KMS-11 (cell line): ENCODE results near the gene AKAP5.
"Not testable (repeated sequence)": the region's sequence is repeated elsewhere in the genome, so short reads cannot be mapped to it uniquely, and the experiment has no call there.

ENCODE experiments used
- H2AFZ ChIP-seq: fragments of 200-600 bp; sonication (generic); 2 replicates; pipeline ENCODE4 v1.6.1; 2016; ENCODE audit warnings: antibody characterized with exemption, mixed run types, low read depth
- H3K27ac ChIP-seq: fragments of 200-600 bp; sonication (generic); 2 replicates; pipeline ENCODE4 v1.6.1; 2016; ENCODE audit warnings: mild to moderate bottlenecking, mixed run types
- H3K27me3 ChIP-seq: fragments of 200-600 bp; sonication (generic); 2 replicates; pipeline ENCODE4 v1.6.1; 2017; ENCODE audit warnings: mild to moderate bottlenecking, low read depth, mixed run types, moderate library complexity; ENCODE audit not compliant: insufficient read depth
- H3K36me3 ChIP-seq: fragments of 200-600 bp; sonication (generic); 2 replicates; pipeline ENCODE4 v1.6.1; 2017; ENCODE audit warnings: mild to moderate bottlenecking, mixed run types; ENCODE audit not compliant: insufficient read depth
- H3K4me1 ChIP-seq: fragments of 200-600 bp; sonication (generic); 2 replicates; pipeline ENCODE4 v1.6.1; 2016; ENCODE audit warnings: mild to moderate bottlenecking, low read depth, mixed run types; ENCODE audit not compliant: poor library complexity, severe bottlenecking
- H3K4me2 ChIP-seq: fragments of 200-600 bp; sonication (generic); 2 replicates; pipeline ENCODE4 v1.7.0; 2016; ENCODE audit warnings: mild to moderate bottlenecking, mixed run types
- H3K4me3 ChIP-seq: fragments of 200-600 bp; sonication (generic); IDR thresholded peaks from 2 replicates; pipeline ENCODE4 v1.6.1; 2017; ENCODE audit warnings: low read depth, low read length, mixed read lengths; ENCODE audit not compliant: insufficient read depth
- H3K79me2 ChIP-seq: fragments of 200-600 bp; sonication (generic); 2 replicates; pipeline ENCODE4 v1.6.1; 2016; ENCODE audit warnings: low read depth, mixed run types; ENCODE audit not compliant: insufficient read depth
- H3K9ac ChIP-seq: fragments of 200-600 bp; sonication (generic); 2 replicates; pipeline ENCODE4 v1.6.1; 2016; ENCODE audit warnings: mild to moderate bottlenecking, mixed run types
- H4K20me1 ChIP-seq: fragments of 200-600 bp; sonication (generic); 2 replicates; pipeline ENCODE4 v1.6.1; 2016; ENCODE audit warnings: mild to moderate bottlenecking, mixed run types; ENCODE audit not compliant: insufficient read depth
- CTCF ChIP-seq: fragments of 200-600 bp; sonication (generic); conservative IDR thresholded peaks from 2 replicates; pipeline ENCODE4 v1.6.1; 2017; ENCODE audit warnings: low read depth, mild to moderate bottlenecking, antibody characterized with exemption, low read length, moderate library complexity, mixed read lengths

Gene AKAP5

GRCh38 chr14:64515053-64515452, 49.8 kb downstream of the AKAP5 start:
- H3K9ac ChIP-seq: no peak overlapping the region
- peaks cover 95% of the 10 kb centered on the region for H3K79me2 ChIP-seq
- H3K36me3 ChIP-seq: no peaks in the 10 kb centered on the region; the same call in 1 of the 2 replicates
- H3K4me2 ChIP-seq: no peak overlapping the region
- H4K20me1 ChIP-seq: no peaks in the 10 kb centered on the region
- H3K27me3 ChIP-seq: no peaks in the 10 kb centered on the region
- H3K4me1 ChIP-seq: peaks cover 88% of the 10 kb centered on the region
- TF ChIP-seq CTCF: no peak
- H2AFZ ChIP-seq: no peak overlapping the region
- H3K4me3 ChIP-seq: no peak overlapping the region
- H3K27ac ChIP-seq: no peak overlapping the region

- Histone ChIP-seq H3K4me1 (peaks cover 88% of the 10 kb centered on the region), H4K20me1 (no peaks in the 10 kb centered on the region), H2AFZ (no peak overlapping the region), H3K79me2 (peaks cover 95% of the 10 kb centered on the region), H3K4me3 (no peak overlapping the region), H3K36me3 (no peaks in the 10 kb centered on the region; the same call in 1 of the 2 replicates), H3K4me2 (peak overlapping the region; percentile 74), H3K27ac (peak overlapping the region; percentile 48; the same call in 1 of the 2 replicates), H3K9ac (peak overlapping the region; percentile 9; the same call in 1 of the 2 replicates), H3K27me3 (no peaks in the 10 kb centered on the region)
- no peak for TF ChIP-seq CTCF
Measured at GRCh38 chr14:64516969-64517368, 51.7 kb downstream of the AKAP5 start.

GRCh38 chr14:64517667-64518066, 52.4 kb downstream of the AKAP5 start:
- peaks cover 90% of the 10 kb centered on the region for H3K79me2 ChIP-seq
- peak overlapping the region; percentile 74 for H3K4me2 ChIP-seq
- H3K9ac ChIP-seq: peak overlapping the region; percentile 32; the same call in 1 of the 2 replicates
- H3K27me3 ChIP-seq, H2AFZ ChIP-seq, H4K20me1 ChIP-seq, H3K4me3 ChIP-seq, H3K36me3 ChIP-seq: not testable (repeated sequence)
- peak overlapping the region; percentile 91 for H3K27ac ChIP-seq
- H3K4me1 ChIP-seq: peaks cover 88% of the 10 kb centered on the region

- TF ChIP-seq CTCF: no peak
- Histone ChIP-seq H3K9ac (peak overlapping the region; percentile 32; the same call in 1 of the 2 replicates), H2AFZ (no peak overlapping the region), H4K20me1 (no peaks in the 10 kb centered on the region), H3K4me1 (peaks cover 85% of the 10 kb centered on the region), H3K4me2 (peak overlapping the region; percentile 72), H3K27ac (peak overlapping the region; percentile 91), H3K79me2 (peaks cover 84% of the 10 kb centered on the region), H3K36me3 (no peaks in the 10 kb centered on the region; the same call in 1 of the 2 replicates), H3K4me3 (no peak overlapping the region), H3K27me3 (no peaks in the 10 kb centered on the region)
Measured at GRCh38 chr14:64518229-64518628, 52.9 kb downstream of the AKAP5 start.

- Histone ChIP-seq H3K27ac (peak overlapping the region; percentile 88), H2AFZ (no peak overlapping the region), H3K79me2 (peaks cover 79% of the 10 kb centered on the region), H4K20me1 (no peaks in the 10 kb centered on the region), H3K9ac (peak overlapping the region; percentile 31; the same call in 1 of the 2 replicates), H3K4me3 (no peak overlapping the region), H3K4me1 (peaks cover 95% of the 10 kb centered on the region), H3K27me3 (no peaks in the 10 kb centered on the region), H3K4me2 (peak overlapping the region; percentile 81), H3K36me3 (no peaks in the 10 kb centered on the region; the same call in 1 of the 2 replicates)
- no peak for TF ChIP-seq CTCF
Measured at GRCh38 chr14:64520699-64521098, 55.4 kb downstream of the AKAP5 start.
